ENCODE measurements around the gene SPOPL. TPM values are rescaled to one million over a fixed set of nuclear protein-coding genes. Genes with fewer than 3 reads are reported as not detected.
"Not testable (repeated sequence)": the region's sequence is repeated elsewhere in the genome, so short reads cannot be mapped to it uniquely, and the experiment has no call there.

Gene SPOPL
- 15.8 and 17.1 TPM in 2 replicates for polyA plus RNA-seq (2014; cell fraction: cytosol; rRNA removed)
- 9.6 and 19.9 TPM in 2 replicates for polyA plus RNA-seq (2014; cell fraction: nucleus; rRNA removed)

DNA sequence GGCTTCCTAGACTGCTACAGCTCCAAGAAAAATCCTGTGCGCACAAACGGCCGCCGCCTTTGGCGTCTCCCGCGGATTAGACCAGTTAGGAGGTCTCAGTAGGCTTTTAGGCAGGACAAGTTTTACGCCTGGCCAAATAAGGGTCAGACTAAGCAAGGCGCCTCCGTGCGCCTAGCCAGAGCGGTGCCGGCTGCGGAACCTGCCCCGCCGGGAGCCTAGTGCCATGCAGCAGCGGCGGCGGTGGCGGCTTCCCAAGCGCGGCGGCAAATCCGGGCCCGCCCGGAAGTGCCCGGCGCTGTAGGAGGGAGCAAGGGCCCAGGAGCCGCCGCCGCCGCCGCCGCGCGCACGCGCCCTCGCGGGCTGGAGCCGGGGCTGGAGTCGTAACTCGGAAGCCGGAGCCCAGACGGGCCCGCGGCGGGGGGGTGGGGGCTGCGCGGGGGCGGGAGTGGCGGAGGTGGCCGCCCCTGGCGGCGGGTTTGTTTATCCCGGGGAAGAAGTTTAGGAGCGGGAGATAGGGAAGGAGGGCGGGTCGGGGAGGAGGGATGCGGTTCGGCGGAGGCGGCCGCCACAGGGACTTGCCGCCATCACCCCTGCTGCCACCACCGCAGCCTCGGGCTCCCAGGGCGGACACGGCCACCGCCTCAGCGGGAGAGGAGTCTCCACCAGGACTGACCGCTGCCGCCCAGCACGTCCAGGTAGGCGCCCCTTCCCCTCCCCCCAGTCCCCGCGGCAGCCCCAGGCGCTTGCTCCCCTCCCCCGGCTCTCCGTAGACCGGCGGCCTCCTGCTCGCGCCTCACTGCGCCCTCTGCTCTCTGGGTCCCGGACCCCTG, at the start of gene SPOPL:
Gene SPOPL, plus strand, starts transcription at position 346 of the 830 bp plus-strand sequence. CDS start 48,447 bp downstream, outside the sequence.
- DNase-seq (ENCODE audit: low spot score), result peak; percentile 86

DNA sequence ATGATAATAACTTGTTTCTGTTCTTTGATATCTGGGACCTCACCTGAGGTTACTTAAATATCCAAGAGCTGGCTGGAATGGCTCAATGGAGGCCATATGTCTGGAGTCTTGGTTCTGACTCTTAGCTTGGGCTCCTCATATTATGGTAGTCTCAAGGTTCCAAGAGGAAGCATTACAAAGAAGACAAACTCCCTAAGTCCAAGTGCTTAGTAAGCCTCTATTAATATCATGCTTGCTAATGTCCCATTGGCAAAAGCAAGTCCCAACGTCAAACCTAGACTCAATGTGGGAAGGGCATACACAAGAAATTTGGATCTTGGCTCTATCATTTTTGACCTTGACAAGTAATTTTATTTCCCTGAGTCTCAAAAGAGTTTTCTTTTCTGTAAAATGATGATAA, 49.2 kb upstream of the SPOPL start:
- no peak for DNase-seq (ENCODE audit: low spot score)

DNA sequence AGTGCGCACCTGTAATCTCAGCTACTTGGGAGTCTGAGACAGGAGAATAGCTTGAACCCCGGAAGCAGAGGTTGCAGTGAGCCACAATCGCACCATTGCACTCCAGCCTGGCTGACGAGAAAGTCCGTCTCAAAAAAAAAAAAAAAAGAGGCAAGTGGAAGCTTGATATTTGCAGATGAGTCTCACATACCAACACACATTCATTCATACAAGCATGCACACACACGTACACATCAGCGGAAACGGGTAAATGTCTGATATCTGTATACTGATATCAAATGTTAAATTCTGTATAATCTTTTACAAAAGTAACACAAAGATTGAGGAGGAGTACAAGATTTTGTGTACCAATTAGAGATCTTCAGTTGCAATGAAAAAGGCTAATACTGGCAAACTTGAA, 47.8 kb upstream of the SPOPL start:
- DNase-seq (ENCODE audit: low spot score), result no peak

DNA sequence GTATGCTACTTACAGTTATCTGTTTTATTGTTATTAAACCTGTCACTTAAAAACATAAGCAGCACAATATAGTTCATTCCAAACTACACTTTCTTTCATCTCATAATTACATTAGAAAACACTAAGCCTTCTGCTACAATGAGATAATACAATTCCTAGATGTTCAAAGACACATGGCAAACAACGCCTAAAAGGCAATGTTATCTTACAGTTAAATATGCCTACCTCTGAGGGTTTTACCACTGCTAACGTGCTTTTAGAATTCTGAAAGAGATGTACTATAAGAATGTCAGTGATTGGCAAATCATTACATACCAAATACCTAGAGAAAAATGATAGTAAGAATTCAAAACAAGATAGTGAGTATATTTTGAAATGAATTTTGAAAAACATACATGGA, 46.8 kb upstream of the SPOPL start:
- no peak for DNase-seq (ENCODE audit: low spot score)

DNA sequence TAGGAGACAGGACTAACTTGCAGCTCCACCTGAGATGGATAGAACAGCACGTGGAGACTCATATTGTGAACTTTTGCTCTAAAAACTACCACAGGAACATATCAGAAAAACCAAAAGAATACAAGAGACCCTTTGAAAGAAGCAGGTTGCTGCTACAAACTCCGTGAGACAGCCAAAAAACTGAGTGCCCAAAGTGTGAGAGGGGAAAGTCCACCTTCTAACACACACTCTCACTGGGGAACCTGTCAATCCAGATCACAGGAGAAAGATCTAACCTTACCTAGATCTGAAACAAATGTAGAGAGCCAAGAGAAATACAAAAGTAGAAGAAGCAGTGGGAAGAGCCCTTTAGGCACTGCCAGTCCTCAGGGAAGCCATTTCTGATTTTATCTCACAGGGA, 46.3 kb upstream of the SPOPL start:
- DNase-seq (ENCODE audit: low spot score), result peak; percentile 35

DNA sequence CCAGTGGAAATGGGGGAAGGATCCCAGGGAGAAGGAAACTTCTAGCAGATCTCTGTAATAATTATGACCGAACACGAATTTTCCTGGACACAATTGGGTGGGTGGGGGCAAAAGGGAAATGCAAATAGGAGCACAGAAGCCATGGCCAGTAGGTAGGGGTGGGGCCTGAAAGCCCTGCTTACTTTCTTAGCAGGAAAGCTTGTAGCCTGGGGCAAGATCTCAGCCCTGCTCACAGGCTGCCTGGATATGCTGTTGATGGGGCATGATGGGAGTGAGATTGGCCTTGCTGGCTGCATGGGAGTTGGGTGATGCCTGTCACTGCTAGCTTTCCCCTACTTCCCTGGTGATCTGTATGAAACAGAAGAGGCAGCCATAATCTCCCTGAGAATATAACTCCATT, 45.9 kb upstream of the SPOPL start:
- no peak for DNase-seq (ENCODE audit: low spot score)

DNA sequence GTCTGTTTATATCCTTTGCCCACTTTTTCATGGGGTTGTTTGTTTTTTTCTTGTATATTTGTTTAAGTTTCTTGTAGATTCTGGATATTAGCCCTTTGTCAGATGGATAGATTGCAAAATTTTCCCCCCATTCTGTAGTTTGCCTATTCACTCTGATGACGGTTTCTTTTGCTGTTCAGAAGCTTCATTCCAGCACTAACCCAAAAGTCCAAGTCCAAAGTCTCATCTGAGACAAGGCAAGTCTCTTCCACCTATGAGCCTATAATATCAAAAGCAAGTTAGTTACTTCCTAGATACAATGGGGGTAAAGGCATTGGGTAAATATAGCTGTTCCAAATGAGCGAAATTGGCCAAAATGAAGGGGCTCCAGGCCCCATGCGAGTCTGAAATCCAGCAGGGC, 38.9 kb upstream of the SPOPL start:
- DNase-seq (ENCODE audit: low spot score), result not testable (repeated sequence)

DNA sequence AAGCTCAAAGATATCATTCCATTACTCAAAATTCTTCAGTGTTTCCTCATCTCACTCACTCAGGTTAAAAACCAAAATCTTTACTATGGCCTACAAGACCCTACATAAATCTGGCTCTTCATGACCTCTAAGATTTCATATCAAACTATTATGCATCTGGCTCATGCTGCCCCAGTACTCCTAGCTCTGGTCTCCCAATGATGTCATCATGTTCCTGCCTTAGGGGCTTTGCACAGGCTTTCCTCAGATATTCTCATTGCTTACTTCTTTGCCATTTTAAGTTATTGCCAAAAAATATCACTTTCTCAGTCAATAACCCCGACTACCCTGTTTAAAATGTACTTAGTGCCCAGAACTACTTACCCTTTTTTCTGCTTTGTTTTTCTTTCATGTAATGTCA, 33.0 kb upstream of the SPOPL start:
- DNase-seq (ENCODE audit: low spot score), result no peak

DNA sequence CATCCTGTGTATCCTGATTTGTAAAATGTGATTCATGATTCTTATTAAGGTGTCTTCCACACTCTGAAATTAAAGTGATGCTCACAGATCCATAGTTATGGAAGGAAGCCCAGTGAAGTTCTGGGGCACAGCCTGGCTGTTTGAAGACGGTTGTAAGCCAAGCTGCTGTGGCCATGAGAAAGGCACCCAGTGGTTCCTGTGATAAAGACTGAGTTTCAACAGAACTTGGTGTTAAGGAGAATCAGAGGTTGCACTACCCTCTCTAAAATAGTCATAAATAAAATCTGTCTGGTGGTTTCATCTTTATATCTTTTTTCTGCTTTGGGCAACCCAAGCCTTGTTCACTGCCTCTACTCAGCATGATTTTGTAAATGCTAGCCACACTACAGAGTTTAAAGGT, 32.2 kb upstream of the SPOPL start:
- no peak for DNase-seq (ENCODE audit: low spot score)

DNA sequence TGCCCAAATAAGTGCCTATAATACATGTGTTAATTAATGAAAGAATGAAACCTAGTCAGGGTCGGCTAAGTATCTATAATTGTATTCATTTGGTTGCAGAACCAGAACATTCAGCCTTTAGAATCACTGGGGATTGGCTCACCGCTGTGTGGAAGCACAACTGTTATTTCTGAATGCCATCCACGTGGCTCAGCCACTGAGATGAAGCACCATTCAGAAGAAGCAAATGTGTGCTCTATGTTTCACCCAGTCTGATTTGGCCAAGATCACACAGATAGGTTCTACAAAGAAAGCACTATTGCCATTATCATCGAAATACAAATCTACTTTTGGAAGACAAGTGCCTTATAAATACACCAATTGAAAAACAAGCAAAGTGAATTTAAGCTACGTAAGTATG, 30.6 kb upstream of the SPOPL start:
- DNase-seq (ENCODE audit: low spot score), result no peak

DNA sequence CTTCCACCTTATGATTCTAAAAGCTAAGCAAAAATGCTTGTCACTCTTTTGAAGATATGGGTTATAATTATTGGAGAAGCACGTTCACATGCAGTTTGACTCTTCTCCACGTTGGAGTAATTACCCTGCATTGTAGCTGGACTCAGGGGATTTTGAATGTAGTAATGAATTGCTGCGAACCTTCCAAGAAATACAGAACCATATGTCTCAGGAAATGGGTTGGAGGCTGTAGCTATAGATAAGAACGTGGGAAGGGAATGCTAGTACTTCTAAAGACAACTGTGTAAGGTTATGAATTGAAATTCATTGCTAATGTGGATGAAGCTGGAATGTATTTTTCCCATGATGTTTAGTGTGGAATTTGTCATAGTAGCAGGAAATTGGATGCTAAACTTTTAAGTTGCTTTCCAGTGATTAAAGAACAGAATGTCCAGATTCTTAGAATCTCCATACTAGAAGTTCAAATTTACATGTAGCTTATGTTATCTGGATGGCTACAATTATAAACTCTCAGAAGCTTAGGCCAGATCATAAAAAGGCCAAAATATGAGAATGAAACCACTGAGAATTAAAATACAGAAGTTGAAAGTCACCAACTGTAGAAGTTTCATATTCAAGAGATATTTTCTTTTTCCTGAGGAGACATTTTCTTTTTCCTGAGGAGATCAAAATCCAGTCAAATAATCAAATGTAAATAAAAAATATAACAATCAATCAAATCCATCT, 27.3 kb upstream of the SPOPL start:
- no peak for DNase-seq (ENCODE audit: low spot score)

DNA sequence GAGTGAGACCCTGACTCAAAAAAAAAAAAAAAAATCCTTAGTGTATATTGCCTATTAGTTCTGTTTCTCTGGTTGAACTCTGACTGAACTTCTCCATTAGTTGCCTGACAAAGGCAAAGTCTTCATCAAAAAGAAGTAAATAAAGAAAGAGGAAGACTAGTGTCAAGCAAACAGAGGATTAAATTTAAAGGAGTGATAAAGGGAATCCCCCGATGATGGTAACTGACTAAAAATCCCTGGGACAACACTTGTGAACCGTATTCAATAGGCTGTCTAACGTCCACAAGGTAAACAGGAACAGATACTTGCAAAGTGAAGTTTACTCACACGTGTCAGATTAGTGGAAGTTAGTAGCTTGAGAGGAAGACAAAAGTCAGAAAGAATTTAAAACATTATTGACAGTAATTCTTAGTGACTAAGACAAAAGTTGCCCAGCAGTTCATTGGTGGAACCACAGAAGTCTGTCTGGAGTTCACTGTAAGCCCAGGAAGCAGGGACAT, 26.2 kb upstream of the SPOPL start:
- no peak for DNase-seq (ENCODE audit: low spot score)

DNA sequence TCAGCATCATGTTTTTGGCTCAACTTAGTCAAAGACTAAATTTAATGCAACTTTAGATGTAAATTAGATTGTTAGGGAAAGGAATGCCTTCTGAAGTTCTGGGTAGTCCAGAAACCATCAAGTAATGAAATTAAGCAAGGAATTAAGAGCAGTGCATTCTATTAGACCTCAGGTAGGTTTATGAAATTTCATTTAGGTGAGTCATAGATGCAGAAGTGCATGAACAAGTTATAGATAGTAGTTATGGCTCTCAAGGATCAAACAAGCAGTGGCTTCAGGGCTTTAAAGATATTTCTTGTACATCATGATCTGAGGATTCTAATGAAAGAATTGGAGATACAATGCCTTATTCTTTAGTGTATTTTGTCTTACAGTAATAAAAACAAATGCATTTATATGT, 25.4 kb upstream of the SPOPL start:
- DNase-seq (ENCODE audit: low spot score), result no peak

DNA sequence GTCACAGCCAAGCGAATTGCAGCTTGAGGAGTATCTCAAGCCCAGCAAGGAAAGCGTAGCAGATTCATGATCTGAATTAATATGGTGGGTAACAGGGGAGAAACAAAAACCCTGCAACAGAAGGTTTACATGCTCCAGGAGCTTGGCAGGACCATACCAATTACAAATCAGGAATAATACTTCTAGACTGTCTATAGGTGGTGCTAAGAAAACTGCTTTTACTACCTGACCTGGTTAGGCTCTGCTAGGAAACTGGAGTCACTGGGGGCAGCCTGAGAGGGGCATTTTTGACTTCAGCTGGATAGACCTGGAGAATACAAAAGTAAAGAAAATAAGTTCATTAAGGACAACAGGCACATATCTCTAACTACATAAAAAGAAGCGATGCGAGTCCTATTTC, 24.6 kb upstream of the SPOPL start:
- DNase-seq (ENCODE audit: low spot score), result no peak

DNA sequence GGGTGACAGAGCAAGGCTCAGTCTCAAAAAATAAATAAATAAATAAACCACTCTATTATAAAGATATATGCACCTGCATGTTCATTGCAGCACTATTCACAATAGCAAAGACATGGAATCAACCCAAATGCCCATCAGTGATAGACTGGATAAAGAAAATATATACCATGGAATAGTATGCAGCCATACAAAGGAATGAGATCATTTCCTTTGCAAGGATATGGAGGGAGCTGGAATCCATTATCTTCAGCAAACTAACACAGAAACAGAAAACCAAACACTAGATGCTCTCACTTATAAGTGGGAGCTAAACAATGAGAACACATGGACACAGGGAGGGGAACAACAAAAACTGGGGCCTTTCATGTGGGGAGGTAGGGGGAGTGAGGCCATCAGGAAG, 18.8 kb upstream of the SPOPL start:
- DNase-seq (ENCODE audit: low spot score), result not testable (repeated sequence)

DNA sequence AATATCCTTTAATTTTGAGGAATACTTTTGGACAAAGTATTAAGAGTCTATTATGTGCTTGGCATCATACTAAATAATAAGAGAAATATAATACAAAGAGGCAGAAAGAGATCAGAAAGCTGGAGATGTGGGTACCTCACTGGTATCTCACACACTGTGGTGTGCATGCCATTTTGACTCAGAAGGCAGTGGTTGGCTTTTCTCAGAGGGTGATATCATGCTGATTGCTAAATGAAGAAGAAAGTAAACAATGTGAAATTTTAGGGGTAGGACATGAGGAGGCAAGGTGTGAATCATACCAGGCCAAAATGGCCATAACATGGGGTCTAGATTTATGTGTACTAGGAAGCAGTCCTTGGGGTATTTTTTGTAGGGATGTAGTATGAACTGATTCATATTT, 16.6 kb upstream of the SPOPL start:
- no peak for DNase-seq (ENCODE audit: low spot score)

DNA sequence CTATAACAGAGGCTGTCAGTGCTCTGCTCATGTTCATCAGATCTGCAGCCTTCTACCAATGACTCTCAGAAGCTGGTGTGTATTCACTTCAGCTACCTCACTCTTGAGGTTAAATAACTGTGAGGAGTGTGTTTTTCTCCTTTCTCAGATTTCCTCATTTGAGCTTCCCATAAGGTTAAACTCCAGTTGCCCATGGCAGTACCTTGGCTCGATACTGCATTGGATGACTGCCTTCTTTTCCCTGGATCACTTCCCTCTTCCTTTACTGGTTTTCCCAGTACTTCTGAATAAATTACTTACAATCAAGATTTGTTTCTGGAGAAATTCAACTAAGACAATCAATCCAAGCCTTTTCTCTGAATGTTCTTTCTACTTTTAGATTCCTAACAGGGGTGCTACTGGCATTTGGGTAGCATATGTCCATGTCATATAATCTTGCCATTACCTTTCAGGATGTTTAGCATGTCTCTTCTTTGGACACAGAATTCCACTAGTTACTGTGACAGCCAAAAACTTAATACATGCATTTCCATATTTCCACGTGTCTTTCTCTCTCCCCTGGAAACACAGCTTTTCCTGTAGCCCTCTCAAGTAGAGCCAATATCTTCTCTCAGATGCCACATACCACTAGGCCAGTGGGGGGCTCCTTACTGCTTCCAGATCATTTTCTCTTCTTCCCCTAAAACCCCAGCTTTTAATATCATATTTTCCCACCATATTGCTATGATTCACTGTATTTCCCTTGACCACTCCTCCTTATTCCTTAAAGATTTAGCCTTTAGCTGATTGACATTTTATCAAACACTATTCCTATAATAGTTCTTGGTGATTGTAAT, 15.0 kb upstream of the SPOPL start:
- DNase-seq (ENCODE audit: low spot score), result no peak

DNA sequence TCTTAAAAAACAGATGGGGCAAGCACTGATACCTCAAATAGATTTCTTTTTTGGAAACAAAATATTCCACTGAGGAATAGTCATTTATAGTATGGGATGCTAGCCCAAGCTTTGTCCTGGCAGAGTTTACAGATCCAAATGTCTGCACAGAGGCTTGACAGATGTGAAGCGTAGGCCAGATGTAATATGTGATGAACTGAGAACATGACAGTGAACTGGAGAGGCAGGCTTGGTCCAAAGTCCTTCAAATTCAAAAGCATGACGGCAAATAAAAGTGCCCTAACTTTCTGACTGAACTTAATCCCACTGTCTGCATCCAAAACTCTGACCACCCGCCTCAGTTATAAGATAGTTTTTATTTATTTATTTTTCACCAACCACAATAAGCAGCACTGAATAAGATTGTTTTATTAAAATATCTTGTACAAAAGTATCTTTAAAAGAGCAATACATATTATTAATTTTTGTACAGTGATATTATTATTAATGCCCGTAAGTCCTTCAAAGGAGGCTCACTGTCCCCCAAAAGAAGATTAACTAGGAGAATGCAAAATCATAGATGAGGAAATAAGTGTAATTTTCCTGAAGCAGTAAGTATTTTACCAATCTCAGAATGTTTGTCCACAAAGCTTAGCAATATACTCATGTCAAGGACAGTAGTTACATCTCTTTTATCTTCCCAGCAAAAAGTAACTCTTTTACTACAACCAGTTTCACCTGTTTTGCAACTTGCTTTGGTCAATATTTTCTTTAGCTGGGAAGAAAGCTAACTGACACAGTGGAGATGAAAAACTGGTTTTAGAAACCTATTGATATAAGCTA, 10.7 kb upstream of the SPOPL start:
- DNase-seq (ENCODE audit: low spot score), result no peak

DNA sequence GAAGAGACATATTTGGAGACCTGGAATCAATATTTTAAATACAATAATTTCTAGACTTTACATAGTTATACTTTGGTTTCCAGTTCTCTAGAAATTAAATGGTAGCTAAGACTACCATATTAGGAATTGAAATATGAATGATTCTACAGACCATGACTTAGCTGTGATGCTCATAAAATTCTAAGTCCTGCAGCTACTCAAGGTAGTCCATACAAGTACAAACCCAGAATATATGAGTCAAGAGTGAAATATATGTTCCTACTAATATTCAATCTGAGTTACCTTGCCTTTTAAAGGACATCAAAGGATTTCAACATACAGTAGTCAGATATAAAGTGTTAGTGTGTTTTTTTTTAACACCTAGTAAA, 10.1 kb upstream of the SPOPL start:
- DNase-seq (ENCODE audit: low spot score), result no peak

DNA sequence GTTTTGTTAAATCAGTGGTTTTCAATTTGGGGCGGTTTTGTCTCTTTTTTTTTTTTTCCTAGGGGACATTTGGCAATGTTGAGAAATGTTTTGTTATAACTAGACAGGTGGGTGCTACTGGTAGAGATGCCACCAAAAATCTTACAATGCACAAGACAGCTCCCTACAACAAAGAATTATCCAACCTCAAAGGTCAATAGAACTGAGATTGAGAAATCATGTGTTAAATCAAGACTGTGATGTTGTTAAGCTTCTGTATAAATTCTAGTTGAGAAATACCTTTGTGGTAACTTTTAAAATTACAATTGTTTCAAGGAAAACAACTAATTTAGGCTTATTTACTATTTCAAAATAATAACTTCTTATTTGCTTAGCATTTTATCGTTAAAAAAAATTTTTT, 9.4 kb upstream of the SPOPL start:
- DNase-seq (ENCODE audit: low spot score), result no peak

DNA sequence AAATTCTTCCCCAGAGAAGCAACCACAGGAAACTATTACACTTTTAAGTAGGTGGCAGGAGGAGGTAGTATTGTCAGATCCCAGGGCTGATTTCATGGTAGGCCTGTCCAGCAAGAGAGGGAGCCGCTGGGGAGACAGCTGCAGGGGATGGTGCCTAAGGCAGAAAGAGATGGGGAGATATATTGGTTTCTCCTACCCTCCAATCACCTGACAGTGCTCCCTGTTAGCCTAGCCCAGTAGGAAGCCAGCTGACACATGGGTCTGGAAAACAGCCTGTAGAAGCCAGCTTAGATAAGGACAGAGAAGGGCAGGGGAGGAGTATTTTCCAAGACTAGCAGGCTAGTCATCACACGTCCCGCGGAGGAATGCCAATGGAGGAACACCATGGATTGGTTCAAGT, 8.2 kb upstream of the SPOPL start:
- peak; percentile 58 for DNase-seq (ENCODE audit: low spot score)
